Neural crest cell (in vitro differentiated cells): ENCODE measurements around the gene AP4E1. TPM values are rescaled to one million over a fixed set of nuclear protein-coding genes. Genes with fewer than 3 reads are reported as not detected.

Source experiments
- DNase-seq: peaks from one replicate; pipeline ENCODE4 v3.0.0; 2021; ENCODE audit warnings: low read depth, mixed read lengths, low spot score
- H3K27ac Mint-ChIP-seq: one replicate; pipeline ENCODE4 v1.8.0; 2021; ENCODE audit warnings: mild to moderate bottlenecking, mixed read lengths; ENCODE audit not compliant: unreplicated experiment
- H3K27me3 Mint-ChIP-seq: 2 replicates; pipeline ENCODE4 v1.8.0; 2021; ENCODE audit warnings: low read depth, mild to moderate bottlenecking, mixed read lengths
- H3K36me3 Mint-ChIP-seq: 2 replicates; pipeline ENCODE4 v1.8.0; 2021; ENCODE audit warnings: low read depth, mild to moderate bottlenecking, mixed read lengths
- H3K4me1 Mint-ChIP-seq: 2 replicates; pipeline ENCODE4 v1.8.0; 2021; ENCODE audit warnings: mixed read lengths
- H3K4me3 Mint-ChIP-seq: one replicate; pipeline ENCODE4 v1.8.0; 2021; ENCODE audit warnings: mild to moderate bottlenecking, mixed read lengths
- H3K9me3 Mint-ChIP-seq: 2 replicates; pipeline ENCODE4 v1.8.0; 2021; ENCODE audit warnings: mixed read lengths
- CTCF ChIP-seq: fragments of 200-600 bp; sonication (generic); conservative IDR thresholded peaks from 2 replicates; pipeline ENCODE4 v1.5.0; 2021; ENCODE audit warnings: antibody characterized with exemption, mild to moderate bottlenecking
- total RNA-seq: library from RNA; stranded (reverse); gene quantifications from 2 replicates; pipeline ENCODE4 v1.2.1, GENCODE V29; 2021

The AP4E1 gene
- total RNA-seq, 1 donor from 2014 or later: 10.8 TPM

GRCh38 chr15:51007131-51007666 lies 98.7 kb downstream of the AP4E1 start:
- Mint-ChIP-seq H3K27ac (no peak overlapping the region), H3K9me3 (peaks cover 8% of the 10 kb centered on the region), H3K4me1 (no peaks in the 10 kb centered on the region), H3K4me3 (no peak overlapping the region), H3K36me3 (peaks cover 27% of the 10 kb centered on the region), H3K27me3 (no peaks in the 10 kb centered on the region)
- no peak for DNase-seq
- no peak for TF ChIP-seq CTCF

GRCh38 chr15:51011212-51011611 lies 102.7 kb downstream of the AP4E1 start:
- DNase-seq: no peak
- Mint-ChIP-seq H3K27ac (no peak overlapping the region), H3K4me3 (no peak overlapping the region), H3K9me3 (peaks cover 12% of the 10 kb centered on the region), H3K36me3 (peaks cover 25% of the 10 kb centered on the region), H3K4me1 (no peaks in the 10 kb centered on the region), H3K27me3 (no peaks in the 10 kb centered on the region)
- no peak for TF ChIP-seq CTCF

- H3K9me3 Mint-ChIP-seq: peaks cover 25% of the 10 kb centered on the region
- peaks cover 19% of the 10 kb centered on the region for H3K36me3 Mint-ChIP-seq
- TF ChIP-seq CTCF: no peak
- H3K4me1 Mint-ChIP-seq: no peaks in the 10 kb centered on the region
- H3K27ac Mint-ChIP-seq: no peak overlapping the region
- no peak overlapping the region for H3K4me3 Mint-ChIP-seq
- DNase-seq: no peak
- no peaks in the 10 kb centered on the region for H3K27me3 Mint-ChIP-seq
Observed at GRCh38 chr15:51016615-51017014, 108.1 kb downstream of the AP4E1 start.

- DNase-seq: no peak
- Mint-ChIP-seq H3K27ac (no peak overlapping the region), H3K27me3 (no peaks in the 10 kb centered on the region), H3K4me3 (no peak overlapping the region), H3K9me3 (peaks cover 29% of the 10 kb centered on the region), H3K36me3 (peaks cover 31% of the 10 kb centered on the region), H3K4me1 (no peaks in the 10 kb centered on the region)
- TF ChIP-seq CTCF: no peak
Observed at GRCh38 chr15:51022206-51022605, 113.7 kb downstream of the AP4E1 start.

GRCh38 chr15:51023499-51023898 lies 115.0 kb downstream of the AP4E1 start:
- no peak for TF ChIP-seq CTCF
- Mint-ChIP-seq H3K9me3 (peaks cover 28% of the 10 kb centered on the region), H3K4me1 (no peaks in the 10 kb centered on the region), H3K36me3 (peaks cover 34% of the 10 kb centered on the region), H3K27ac (no peak overlapping the region), H3K27me3 (no peaks in the 10 kb centered on the region), H3K4me3 (no peak overlapping the region)
- DNase-seq: no peak
